Globus pallidus (tissue), 1 donor: ENCODE results near the gene TENM3.

ENCODE experiments used
- DNase-seq: peaks from one replicate; pipeline ENCODE4 v3.0.0-alpha.2; 2015; ENCODE audit warnings: low spot score

The TENM3 gene

GRCh38 chr4:182625193-182625592, 382.0 kb downstream of the TENM3 start:
- no peak for DNase-seq

DNA sequence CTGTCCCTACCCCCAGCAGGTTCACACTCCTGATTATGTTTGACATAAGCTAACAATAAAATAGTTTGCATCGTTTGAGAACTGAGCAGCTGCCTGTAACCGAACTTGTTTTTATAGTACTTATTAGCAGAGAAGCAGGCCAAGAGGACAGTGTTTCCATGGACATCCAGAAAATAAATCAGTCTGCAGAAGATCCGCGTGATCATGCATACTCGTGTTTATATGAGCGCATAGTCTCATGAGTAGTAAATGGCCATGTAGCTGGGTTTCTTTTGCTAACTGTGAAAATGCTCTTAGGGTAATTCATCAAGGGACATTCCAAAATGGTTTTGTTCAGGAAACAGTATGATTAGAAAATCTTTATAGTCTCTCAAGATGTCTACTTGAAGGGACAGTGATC, 384.8 kb downstream of the TENM3 start:
- DNase-seq: no peak

DNA sequence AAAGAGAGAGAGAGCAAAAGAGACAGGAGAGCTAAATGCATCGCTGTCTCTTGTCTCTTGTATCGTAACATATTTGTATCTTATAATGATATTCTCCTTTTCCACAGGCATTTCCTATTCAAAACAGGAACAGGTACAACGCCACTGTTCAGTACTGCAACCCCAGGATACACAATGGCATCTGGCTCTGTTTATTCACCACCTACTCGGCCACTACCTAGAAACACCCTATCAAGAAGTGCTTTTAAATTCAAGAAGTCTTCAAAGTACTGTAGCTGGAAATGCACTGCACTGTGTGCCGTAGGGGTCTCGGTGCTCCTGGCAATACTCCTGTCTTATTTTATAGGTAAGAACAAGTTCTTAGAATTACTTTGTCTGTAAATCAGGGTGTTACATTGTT, 385.3 kb downstream of the TENM3 start:
- no peak for DNase-seq

GRCh38 chr4:182629096-182629495, 385.9 kb downstream of the TENM3 start:
- no peak for DNase-seq

GRCh38 chr4:182640491-182640890, 397.3 kb downstream of the TENM3 start:
- DNase-seq: no peak

DNA sequence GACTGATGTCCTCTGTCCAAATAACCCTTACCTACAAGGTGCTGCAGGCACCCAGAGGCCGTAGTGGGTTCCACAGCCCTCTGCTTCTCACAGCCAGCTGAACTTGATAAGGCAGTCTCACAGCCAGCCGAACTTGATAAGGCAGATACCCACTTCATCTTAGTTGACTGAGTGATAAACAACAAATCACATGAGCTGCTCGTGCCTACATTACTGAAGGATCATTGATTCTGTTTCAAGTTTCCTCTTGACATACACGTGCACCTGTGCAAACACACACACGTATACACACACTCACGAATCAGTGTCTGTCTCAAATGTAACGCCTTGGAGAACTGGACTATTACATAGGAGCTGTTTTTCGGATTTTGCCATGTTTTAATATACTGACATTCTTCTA, 397.7 kb downstream of the TENM3 start:
- no peak for DNase-seq

DNA sequence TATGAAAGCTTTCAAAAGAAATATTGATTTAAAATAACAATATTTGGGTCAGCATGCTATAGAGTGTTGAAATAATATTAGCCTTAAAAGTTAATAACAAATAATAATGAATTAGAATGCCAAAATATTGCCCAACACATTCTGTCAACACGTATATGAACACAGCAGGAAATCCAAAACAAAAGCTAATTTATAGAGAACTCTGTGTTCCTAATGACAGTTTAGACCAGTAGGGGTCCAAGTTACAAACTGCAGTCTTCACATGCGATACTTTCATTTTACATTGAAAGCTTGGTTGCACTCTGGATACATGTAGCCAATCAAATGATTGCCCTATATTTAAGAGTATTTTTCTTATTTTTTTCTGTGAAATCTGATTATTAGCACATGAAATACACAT, 399.6 kb downstream of the TENM3 start:
- no peak for DNase-seq

DNA sequence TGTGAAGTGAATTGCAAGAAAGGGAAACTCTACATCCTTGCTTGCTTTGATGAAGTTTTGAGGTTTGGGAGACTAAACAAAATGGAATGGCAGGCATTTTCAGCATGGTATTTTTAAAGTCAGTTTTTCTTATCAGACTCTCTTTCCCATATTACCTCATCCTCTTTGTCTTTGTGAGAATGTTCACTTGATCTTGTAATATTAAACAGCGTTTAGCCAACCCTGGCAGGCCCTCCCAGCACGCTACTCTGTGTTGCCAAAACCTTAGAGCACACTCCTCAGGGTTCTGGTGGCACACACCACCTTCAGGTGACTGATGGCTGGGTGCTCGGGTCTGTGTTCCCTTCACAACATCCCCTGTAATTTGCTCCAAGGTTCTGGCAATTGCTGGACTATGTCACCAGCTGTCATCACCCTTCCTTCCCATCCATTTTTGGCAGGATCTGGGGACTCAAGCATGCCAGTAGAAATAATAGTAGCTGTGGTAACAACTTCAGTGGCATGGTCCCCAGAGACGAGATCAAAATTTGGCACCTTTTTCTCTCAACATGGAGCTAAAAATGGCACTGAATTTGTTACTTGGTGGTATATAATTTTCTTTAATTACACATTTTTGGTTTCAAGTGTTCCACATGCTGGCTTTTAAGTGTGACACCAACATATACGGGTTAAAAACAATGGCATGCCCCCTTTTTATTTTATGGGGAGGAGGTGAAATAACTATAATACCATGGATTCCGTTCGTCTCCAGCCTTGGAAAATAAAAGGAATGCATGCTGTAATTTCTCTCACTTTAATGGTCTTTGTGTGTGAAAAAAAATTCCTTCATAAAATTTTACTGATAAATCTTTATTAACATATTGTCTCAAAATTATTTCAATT, 400.8 kb downstream of the TENM3 start:
- DNase-seq: peak; percentile 2

GRCh38 chr4:182644683-182645050, 401.5 kb downstream of the TENM3 start:
- no peak for DNase-seq

DNA sequence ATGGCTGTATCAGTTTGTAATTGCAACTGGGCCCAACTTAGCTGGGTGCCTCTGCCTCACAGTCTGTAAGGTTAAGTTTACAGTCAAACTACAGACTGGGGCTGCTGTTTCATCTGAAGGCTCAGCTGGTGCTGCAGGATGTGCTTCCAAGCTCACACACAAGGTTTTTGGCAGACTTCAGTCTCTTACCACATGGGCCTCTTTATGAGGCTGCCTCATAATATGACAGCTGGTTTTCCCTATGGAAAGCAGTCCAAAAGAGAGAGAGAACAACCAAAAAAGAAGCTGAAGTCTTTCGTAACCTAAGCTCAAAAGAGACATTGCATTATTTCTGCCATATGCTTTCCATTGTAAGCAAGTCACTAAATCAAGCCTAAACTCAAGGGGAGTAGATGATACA, 402.3 kb downstream of the TENM3 start:
- no peak for DNase-seq

DNA sequence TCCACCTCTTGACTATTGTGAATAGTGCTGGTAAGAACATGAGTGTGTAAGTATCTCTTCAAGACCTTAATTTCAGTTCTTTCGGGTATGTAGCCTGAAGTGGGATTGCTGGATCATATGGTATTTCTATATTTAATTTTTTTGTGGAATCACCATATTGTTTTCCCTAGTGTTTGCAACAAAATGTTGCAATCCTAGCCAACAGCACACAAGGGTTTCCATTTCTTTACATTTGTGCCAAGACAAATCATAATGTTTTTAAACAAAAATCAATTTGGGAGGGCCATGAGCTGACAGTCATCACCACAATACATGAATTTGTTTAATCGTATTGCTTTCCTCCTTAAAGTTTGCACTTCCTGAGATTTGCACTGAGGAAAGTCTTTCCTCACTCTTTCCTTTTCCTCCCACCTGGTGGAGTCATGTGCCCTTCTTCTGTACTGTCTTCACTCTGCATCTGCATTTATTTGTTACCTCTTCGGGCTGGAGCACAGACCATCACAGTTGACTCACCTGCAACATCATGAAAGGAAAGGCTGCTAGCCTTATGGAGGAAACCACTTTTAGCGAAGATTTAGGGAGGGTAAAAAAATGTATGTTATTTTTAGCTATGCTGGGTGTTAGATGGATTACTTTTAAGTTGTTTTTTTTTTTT, 404.6 kb downstream of the TENM3 start:
- no peak for DNase-seq

DNA sequence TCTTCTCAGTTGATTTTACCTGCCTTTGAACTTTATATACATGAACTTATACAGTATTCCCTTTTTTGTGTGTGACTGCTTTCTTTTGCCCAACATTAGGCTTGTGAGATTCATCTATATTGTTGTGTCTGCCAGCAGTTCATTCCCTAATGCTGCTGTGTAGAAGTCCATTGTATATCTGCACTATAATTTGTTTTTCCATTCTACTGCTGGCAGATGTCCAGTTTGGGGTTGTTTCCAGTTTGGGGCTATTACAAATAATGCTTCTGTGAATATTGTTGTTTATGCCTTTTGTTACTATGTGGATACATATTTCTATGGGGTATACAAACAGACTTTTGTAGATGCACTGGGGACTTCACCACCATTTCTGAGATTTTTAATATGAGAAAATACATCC, 405.6 kb downstream of the TENM3 start:
- no peak for DNase-seq

GRCh38 chr4:182649698-182650477, 406.7 kb downstream of the TENM3 start:
- DNase-seq: no peak

GRCh38 chr4:182653596-182653995, 410.4 kb downstream of the TENM3 start:
- DNase-seq: no peak

DNA sequence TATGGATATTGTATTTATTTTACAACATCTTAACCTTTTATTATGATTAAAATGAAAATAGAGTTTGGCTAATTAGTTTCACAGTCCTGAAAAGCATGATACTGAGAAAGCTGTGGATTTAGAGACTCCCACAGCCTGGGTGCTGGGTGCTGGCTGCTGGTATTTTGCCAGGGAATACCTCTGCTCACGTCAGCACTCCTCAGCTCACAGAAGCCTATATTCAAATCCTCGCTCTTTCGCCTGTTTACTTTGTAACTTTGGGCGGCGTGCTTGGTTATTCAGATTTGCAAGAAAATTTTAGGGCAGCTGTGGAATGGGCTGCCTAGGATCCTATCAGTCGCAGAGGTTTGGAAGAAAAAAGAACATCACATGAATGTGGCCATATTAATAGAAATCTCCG, 412.1 kb downstream of the TENM3 start:
- no peak for DNase-seq

DNA sequence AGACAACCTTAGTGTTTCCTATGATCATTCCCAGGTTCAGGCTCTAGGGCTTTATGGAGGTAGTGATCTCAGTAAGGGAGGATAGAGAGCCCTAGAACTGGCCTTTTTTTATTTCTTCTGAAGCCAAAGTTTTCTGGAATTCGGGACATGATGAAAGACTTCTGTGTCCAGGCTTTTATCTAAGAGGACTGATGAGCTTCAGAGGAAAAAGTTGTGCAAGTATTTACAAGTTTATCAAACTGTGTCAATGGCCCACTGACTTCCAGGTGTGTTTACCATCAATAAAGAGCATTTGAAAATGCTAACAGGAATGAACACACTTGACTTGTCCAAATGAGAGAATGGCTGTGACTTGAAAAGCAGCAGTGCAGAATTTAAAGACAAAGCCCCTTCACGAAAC, 419.3 kb downstream of the TENM3 start:
- DNase-seq: no peak

GRCh38 chr4:182671231-182671630, 428.0 kb downstream of the TENM3 start:
- DNase-seq: no peak

DNA sequence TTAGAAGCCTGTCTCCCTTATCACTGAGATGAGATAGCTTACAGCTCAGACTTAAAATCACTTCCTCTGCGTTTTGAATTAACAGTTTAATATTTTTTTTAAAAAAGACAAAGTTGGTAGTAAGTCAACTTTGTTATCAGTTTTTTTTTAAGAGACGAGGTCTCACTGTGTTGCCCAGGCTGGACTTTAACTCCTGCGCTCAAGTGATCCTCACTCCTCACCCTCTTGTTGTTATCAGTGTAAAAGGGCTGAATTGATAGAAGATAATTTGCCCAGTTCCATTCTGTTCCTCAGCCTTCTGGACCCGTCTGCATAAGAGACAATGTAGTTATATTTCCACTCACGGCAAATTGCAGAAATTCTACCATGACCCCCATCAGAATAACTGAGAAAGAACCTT, 428.5 kb downstream of the TENM3 start:
- DNase-seq: no peak

- no peak for DNase-seq
These were observed 435.4 kb downstream of the TENM3 start for GRCh38 chr4:182678590-182678989.

DNA sequence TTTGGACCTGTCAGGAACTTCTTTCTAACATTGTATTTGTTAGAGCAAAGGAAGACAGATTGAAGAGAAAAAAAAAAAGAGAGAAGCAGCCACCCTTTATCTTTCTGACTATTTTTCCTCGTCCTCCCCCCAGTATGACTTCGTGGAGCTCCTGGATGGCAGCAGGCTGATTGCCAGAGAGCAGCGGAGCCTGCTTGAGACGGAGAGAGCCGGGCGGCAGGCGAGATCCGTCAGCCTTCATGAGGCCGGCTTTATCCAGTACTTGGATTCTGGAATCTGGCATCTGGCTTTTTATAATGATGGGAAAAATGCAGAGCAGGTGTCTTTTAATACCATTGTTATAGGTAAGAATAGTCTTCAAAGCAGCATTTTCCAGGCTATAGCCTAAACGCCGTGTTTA, 436.3 kb downstream of the TENM3 start:
- DNase-seq: no peak

DNA sequence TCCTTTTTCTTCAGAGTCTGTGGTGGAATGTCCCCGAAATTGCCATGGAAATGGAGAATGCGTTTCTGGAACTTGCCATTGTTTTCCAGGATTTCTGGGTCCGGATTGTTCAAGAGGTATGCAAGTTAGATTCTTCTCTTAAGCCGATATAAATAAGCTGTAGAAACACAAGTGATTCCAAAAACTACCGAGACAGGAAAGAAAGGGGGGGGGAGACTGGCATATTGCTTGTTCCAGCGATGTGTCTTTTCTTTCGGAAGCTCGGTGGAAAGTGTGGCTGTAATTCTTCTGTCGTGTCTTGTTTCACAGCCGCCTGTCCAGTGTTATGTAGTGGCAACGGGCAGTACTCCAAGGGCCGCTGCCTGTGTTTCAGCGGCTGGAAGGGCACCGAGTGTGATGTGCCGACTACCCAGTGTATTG, 437.0 kb downstream of the TENM3 start:
- peak; percentile 15 for DNase-seq

- DNase-seq: no peak
These were observed 440.5 kb downstream of the TENM3 start for GRCh38 chr4:182683661-182684060.

GRCh38 chr4:182684796-182685195, 441.6 kb downstream of the TENM3 start:
- DNase-seq: no peak
